Vagina (tissue), 2 donors: ENCODE measurements around the gene FHDC1.

Experiments used
- POLR2A ChIP-seq, 2 donors: fragments of 450-650 bp; IDR thresholded peaks; one replicate each; pipeline ENCODE4 v1.6.1; 2017; ENCODE audit warnings: antibody characterized with exemption in 2 of 2, mild to moderate bottlenecking in 2 of 2, moderate library complexity in 2 of 2
- TF ChIP-seq, protein P1 (sequence below), 3 experiments: fragments of 450-650 bp in 2 of 3; fragments of 200-600 bp in 1 of 3; sonication (generic) in 1 of 3; IDR thresholded peaks; one replicate each; pipeline ENCODE4 v1.5.1; 2017 to 2019; ENCODE audit warnings: antibody characterized with exemption in 3 of 3, mild to moderate bottlenecking in 2 of 3, moderate library complexity in 2 of 3

- TF ChIP-seq, protein P1, sequence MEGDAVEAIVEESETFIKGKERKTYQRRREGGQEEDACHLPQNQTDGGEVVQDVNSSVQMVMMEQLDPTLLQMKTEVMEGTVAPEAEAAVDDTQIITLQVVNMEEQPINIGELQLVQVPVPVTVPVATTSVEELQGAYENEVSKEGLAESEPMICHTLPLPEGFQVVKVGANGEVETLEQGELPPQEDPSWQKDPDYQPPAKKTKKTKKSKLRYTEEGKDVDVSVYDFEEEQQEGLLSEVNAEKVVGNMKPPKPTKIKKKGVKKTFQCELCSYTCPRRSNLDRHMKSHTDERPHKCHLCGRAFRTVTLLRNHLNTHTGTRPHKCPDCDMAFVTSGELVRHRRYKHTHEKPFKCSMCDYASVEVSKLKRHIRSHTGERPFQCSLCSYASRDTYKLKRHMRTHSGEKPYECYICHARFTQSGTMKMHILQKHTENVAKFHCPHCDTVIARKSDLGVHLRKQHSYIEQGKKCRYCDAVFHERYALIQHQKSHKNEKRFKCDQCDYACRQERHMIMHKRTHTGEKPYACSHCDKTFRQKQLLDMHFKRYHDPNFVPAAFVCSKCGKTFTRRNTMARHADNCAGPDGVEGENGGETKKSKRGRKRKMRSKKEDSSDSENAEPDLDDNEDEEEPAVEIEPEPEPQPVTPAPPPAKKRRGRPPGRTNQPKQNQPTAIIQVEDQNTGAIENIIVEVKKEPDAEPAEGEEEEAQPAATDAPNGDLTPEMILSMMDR (IDR thresholded peaks at IDR 0.05), result no peak
- TF ChIP-seq POLR2A (IDR thresholded peaks at IDR 0.05), result no peak
Measured at GRCh38 chr4:152928286-152928685, 7.8 kb upstream of the FHDC1 start.
